Stomach (tissue), 9 donors: ENCODE measurements around the gene SPATA31D1. TPM values are rescaled to one million over a fixed set of nuclear protein-coding genes. Genes with fewer than 3 reads are reported as not detected.

ENCODE experiments used
- DNase-seq, 2 donors: peaks; one replicate each; pipeline versions ENCODE4 v3.0.0 to v3.0.0-alpha.2; 2013 to 2019
- H3K27ac ChIP-seq, 5 donors: fragments of 200-600 bp in 4 of 5; sonication (generic) in 4 of 5; one replicate each; pipeline ENCODE4 v1.5.1; 2013 to 2019; ENCODE audit warnings: mild to moderate bottlenecking in 1 of 5, moderate library complexity in 1 of 5
- H3K27me3 ChIP-seq, 3 donors: fragments of 200-600 bp; sonication (generic); one replicate each; pipeline ENCODE4 v1.5.1; 2017 to 2019; ENCODE audit warnings: mixed run types in 1 of 3
- H3K36me3 ChIP-seq, 4 donors: fragments of 200-600 bp; sonication (generic); 1 replicate in 3 of 4; 2 replicates in 1 of 4; pipeline ENCODE4 v1.5.1; 2016 to 2019
- H3K4me1 ChIP-seq, 4 donors: fragments of 200-600 bp; sonication (generic); one replicate each; pipeline ENCODE4 v1.5.1; 2016 to 2019
- H3K4me3 ChIP-seq, 4 donors: fragments of 200-600 bp; sonication (generic) in 3 of 4; one replicate each; pipeline ENCODE4 v1.5.1; 2016 to 2019; ENCODE audit warnings: mild to moderate bottlenecking in 1 of 4
- H3K9me3 ChIP-seq, 4 donors: fragments of 200-600 bp; sonication (generic); one replicate each; pipeline ENCODE4 v1.5.1; 2016 to 2019
- EP300 ChIP-seq: sonication (generic); formaldehyde crosslinking; IDR thresholded peaks from one replicate; pipeline ENCODE4 v1.6.1; 2017; ENCODE audit warnings: antibody characterized with exemption
- POLR2A ChIP-seq, 4 donors: fragments of 450-650 bp; IDR thresholded peaks; one replicate each; pipeline ENCODE4 v1.6.1; 2016; ENCODE audit warnings: antibody characterized with exemption in 4 of 4, control low read depth in 2 of 4, mild to moderate bottlenecking in 1 of 4, moderate library complexity in 1 of 4
- POLR2AphosphoS5 ChIP-seq, 3 donors: sonication (generic); formaldehyde crosslinking; IDR thresholded peaks; one replicate each; pipeline ENCODE4 v1.6.1; 2016; ENCODE audit warnings: antibody characterized with exemption in 3 of 3
- WGBS, 5 donors: extraction: QIAGEN DNeasy Blood & Tissue Kit in 3 of 5; methylation state at CpG; one replicate each; pipeline versions ENCODE4 v1.1.5 to v1.1.7; 2013 to 2018; 5-methylcytosine and 5-hydroxymethylcytosine counted together
- intact Hi-C: fragments of 100-400 bp; cut with DNase I; formaldehyde crosslinking; loops from one replicate; pipeline ENCODE4 v1.15.1; 2023; ENCODE audit warnings: low total_unique reads
- polyA plus RNA-seq, 3 donors: library from polyadenylated mRNA; stranded (reverse); fragments of 200-250 nt; gene quantifications; one replicate each; pipeline ENCODE4 v1.2.3, GENCODE V29; 2013
- total RNA-seq, 5 donors: library from RNA; depleted of rRNA; stranded (reverse); fragments of >200 nt; gene quantifications; one replicate each; pipeline versions ENCODE4 v1.1.0 to v1.2.3, GENCODE V29; 2014 to 2016
- TF ChIP-seq, protein P1 (sequence below), 7 experiments: fragments of 450-650 bp in 4 of 7; fragments of 200-600 bp in 3 of 7; sonication (generic) in 3 of 7; IDR thresholded peaks; one replicate each; pipeline ENCODE4 v1.5.1; 2016 to 2019; ENCODE audit warnings: antibody characterized with exemption in 7 of 7, control low read depth in 2 of 7, mild to moderate bottlenecking in 1 of 7
- donor health status: healthy with polysubstance abuse.
- donor health status: Bipolar disorder and iron deficiency.
- donor health status: healthy.

SPATA31D1 gene
- total and polyA plus RNA-seq, 8 donors, result not detected

DNA sequence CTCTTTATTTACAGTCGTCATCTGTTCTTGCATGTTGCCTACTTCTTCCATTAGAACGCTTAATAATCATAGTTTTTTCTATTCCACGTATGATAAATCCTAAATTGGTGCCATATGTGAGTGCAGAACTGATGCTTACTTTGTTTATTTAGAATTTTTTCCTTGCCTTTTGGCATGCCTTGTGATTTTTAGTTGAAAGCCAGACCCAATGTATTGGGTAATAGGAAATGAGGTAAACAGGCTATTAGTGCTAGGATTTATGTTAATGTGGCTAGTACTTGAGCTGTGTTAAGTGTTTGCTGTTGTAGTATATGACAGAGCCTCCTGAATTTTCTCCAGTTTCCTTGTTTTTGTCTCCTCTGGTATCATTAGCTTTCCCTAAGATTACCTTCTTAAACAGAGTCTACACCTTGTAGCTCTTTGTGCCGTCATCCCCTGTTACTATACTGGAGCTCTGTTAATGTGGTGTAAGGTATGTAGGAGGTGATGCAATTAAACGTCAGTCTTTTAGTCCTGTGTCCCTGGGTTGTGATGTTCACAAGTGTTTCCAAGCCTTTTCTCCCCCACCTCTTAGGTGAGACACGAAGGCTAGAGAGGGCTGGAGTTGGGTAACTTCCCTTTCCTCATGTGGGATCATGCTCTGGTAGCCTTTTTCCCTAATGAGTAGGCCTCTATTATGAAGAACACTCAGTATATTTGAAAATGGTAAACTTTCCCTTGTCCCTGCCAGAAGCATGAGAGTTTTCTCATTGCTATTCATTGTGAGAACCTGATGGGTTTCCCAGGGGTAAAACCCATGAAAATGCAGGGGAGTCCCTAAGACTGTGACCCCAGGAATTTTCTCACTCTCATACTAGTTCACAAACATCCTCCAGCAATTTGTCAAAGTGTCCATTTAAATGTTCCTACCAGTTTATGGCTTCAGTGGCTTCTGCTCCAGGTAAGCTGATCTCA lies 24.1 kb upstream of the SPATA31D1 start:
- H3K4me1 ChIP-seq, result no peaks in the 10 kb centered on the region
- no peak for DNase-seq
- no peak overlapping the region for H3K27ac ChIP-seq
- WGBS, 5 donors, result 72 to 83% (median 78%) methylated on average over 6 of the region's 6 CpGs
- no peaks in the 10 kb centered on the region for H3K27me3 ChIP-seq
- no peak overlapping the region for H3K4me3 ChIP-seq
- H3K9me3 ChIP-seq, result no peaks in the 10 kb centered on the region
- H3K36me3 ChIP-seq, result no peaks in the 10 kb centered on the region
- intact Hi-C loops, result no loop called here
- no peak for TF ChIP-seq POLR2A (IDR thresholded peaks at IDR 0.05)
- no peak for TF ChIP-seq POLR2AphosphoS5 (IDR thresholded peaks at IDR 0.05)
- TF ChIP-seq, protein P1, sequence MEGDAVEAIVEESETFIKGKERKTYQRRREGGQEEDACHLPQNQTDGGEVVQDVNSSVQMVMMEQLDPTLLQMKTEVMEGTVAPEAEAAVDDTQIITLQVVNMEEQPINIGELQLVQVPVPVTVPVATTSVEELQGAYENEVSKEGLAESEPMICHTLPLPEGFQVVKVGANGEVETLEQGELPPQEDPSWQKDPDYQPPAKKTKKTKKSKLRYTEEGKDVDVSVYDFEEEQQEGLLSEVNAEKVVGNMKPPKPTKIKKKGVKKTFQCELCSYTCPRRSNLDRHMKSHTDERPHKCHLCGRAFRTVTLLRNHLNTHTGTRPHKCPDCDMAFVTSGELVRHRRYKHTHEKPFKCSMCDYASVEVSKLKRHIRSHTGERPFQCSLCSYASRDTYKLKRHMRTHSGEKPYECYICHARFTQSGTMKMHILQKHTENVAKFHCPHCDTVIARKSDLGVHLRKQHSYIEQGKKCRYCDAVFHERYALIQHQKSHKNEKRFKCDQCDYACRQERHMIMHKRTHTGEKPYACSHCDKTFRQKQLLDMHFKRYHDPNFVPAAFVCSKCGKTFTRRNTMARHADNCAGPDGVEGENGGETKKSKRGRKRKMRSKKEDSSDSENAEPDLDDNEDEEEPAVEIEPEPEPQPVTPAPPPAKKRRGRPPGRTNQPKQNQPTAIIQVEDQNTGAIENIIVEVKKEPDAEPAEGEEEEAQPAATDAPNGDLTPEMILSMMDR (IDR thresholded peaks at IDR 0.05), result no peak
- TF ChIP-seq EP300, result no peak

DNA sequence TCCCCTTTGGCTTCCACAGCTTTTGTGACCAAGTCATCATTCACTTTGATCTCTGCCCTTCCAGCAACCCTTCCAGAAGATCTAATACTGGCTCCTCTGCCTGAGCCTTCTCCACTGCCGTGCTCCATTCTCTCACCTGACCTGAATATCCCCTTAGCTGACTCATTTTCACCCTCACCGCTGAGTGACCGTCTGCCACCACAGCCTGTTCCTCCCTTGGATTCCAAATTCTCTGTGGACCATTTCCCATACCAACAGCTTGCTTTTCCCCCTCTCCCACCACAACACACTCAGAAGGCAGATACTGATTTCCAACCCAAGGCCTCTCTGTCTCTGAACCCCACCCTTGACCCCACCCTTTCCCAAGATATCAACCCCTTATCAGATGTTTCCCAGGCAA lies 20.5 kb upstream of the SPATA31D1 start:
- Histone ChIP-seq H3K4me1 (no peaks in the 10 kb centered on the region), H3K27ac (no peak overlapping the region), H3K4me3 (no peak overlapping the region), H3K27me3 (no peaks in the 10 kb centered on the region), H3K9me3 (no peaks in the 10 kb centered on the region), H3K36me3 (no peaks in the 10 kb centered on the region)
- 90 to 95% (median 93%) methylated on average over 3 of the region's 3 CpGs for WGBS, 5 donors
- intact Hi-C loops, result no loop called here
- no peak for TF ChIP-seq POLR2AphosphoS5 (IDR thresholded peaks at IDR 0.05)
- TF ChIP-seq, protein P1 (IDR thresholded peaks at IDR 0.05), result no peak
- TF ChIP-seq POLR2A (IDR thresholded peaks at IDR 0.05), result no peak
- TF ChIP-seq EP300, result no peak
- no peak for DNase-seq

DNA sequence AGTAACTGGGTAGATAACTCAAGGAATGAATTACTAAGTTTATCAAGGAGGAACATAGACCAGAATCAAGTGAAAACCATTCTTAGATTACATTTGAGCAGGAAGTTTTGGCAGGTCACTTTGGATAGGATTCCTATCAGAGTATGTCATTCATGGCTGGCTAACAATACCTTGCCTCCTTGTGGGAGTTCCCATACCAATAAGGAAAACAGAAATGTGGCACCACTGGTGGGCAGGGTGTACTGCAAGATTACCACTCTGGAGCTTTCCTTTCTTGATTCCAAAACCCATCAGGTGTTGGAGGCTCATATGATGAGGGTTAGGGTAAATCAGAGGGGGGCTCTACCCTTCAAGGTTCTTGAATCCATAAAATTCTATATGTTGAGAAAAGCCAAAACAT lies 18.6 kb upstream of the SPATA31D1 start:
- intact Hi-C loops, result no loop called here
- no peak for DNase-seq
- TF ChIP-seq EP300 (no peak), POLR2AphosphoS5 (IDR thresholded peaks at IDR 0.05) (no peak), POLR2A (IDR thresholded peaks at IDR 0.05) (no peak)
- TF ChIP-seq, protein P1 (IDR thresholded peaks at IDR 0.05), result no peak

DNA sequence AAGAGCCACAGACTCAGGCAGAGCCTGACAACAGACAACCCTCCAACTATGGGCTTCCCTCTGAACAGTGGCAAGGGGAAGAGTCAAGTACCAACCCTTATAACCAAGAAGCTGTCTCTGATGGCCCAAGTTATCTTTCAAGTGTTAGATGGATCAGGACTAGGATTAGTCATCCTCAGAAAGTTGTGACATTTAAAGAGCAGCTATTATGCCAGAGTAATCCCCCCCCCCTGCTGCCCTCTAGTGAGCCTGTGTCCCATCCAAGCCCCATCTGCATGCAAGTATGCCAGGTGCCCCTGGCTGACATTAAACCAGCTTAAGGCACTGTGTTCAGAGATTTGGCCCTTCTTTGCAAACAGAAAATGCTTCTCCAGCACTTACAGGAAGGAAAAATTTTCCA lies 16.8 kb upstream of the SPATA31D1 start:
- no peak overlapping the region for H3K4me3 ChIP-seq
- peaks cover 0 to 3% (median 0%) of the 10 kb centered on the region in 4 donors for H3K9me3 ChIP-seq
- H3K4me1 ChIP-seq, result no peaks in the 10 kb centered on the region
- intact Hi-C loops, result no loop called here
- TF ChIP-seq EP300 (no peak), POLR2A (IDR thresholded peaks at IDR 0.05) (no peak)
- H3K27ac ChIP-seq, result no peak overlapping the region
- H3K36me3 ChIP-seq, result no peaks in the 10 kb centered on the region
- no peaks in the 10 kb centered on the region for H3K27me3 ChIP-seq
- DNase-seq, result no peak

More for the DNA sequence above, 18.6 kb upstream of the SPATA31D1 start:
- Histone ChIP-seq H3K36me3 (no peaks in the 10 kb centered on the region), H3K9me3 (peaks cover 0 to 3% (median 0%) of the 10 kb centered on the region in 4 donors), H3K27me3 (no peaks in the 10 kb centered on the region), H3K4me3 (no peak overlapping the region), H3K27ac (no peak overlapping the region), H3K4me1 (no peaks in the 10 kb centered on the region)

DNA sequence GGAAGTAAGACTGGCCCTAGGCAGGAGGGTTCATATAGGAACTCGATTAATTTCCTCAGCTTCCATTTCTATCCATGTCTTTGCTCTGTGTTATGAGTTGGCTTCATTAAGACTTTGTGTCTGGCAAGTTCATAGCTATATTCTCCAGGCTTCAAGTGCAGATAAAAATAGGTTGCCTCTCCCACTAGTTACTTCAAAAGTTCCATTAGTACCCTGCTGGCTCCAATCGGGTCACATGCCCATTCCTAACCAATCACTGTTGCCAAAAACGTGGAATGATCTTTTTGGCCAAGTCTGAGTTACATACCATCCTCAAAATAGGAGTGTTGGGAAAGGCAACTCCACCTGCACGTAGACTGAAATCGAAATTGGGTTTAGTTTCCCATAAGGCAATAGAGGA lies 13.8 kb upstream of the SPATA31D1 start:
- TF ChIP-seq, protein P1 (IDR thresholded peaks at IDR 0.05), result no peak
- TF ChIP-seq EP300, result no peak
- TF ChIP-seq POLR2AphosphoS5 (IDR thresholded peaks at IDR 0.05), result no peak
- no peak for TF ChIP-seq POLR2A (IDR thresholded peaks at IDR 0.05)
- 72 to 90% (median 81%) methylated on average over 5 of the region's 5 CpGs for WGBS, 5 donors
- DNase-seq, result no peak

More for the DNA sequence above, 13.8 kb upstream of the SPATA31D1 start:
- Histone ChIP-seq H3K36me3 (no peaks in the 10 kb centered on the region), H3K27ac (no peak overlapping the region), H3K4me3 (no peak overlapping the region), H3K27me3 (no peaks in the 10 kb centered on the region), H3K4me1 (no peaks in the 10 kb centered on the region), H3K9me3 (peaks cover 0 to 3% (median 0%) of the 10 kb centered on the region in 4 donors)
- intact Hi-C loops, result no loop called here
